H1 (cell line): ENCODE measurements around the gene PPM1L. TPM values are rescaled to one million over a fixed set of nuclear protein-coding genes. Genes with fewer than 3 reads are reported as not detected.

ENCODE experiments used
- CTCF ChIA-PET: fragments of 300-600 bp; sonication (Branson Sonifier 250); formaldehyde crosslinking; loops from one replicate; lab custom pipeline; 2021; ENCODE audit not compliant: partially characterized antibody; lab: Charles Lee
- POLR2A ChIA-PET: fragments of 300-600 bp; sonication (Branson Sonifier 250); formaldehyde crosslinking; loops from one replicate; lab custom pipeline; 2021; ENCODE audit warnings: inconsistent platforms; ENCODE audit not compliant: partially characterized antibody; lab: Charles Lee
- DNase-seq, 2 experiments: peaks; one replicate each; pipeline versions ENCODE4 v3.0.0 to v3.0.0-alpha.2; 2010 to 2022; ENCODE audit warnings: low spot score in 2 of 2, low read depth in 1 of 2, mixed read lengths in 1 of 2
- FAIRE-seq: peaks from 2 replicates; lab custom pipeline; 2011; peaks lifted over from hg19 to GRCh38; lab: Jason Lieb, UNC
- H2AFZ ChIP-seq: 2 replicates; pipeline ENCODE4 v1.8.1; 2012; ENCODE audit warnings: low read length, inconsistent platforms
- H2AK5ac ChIP-seq: 2 replicates; pipeline ENCODE4 v1.6.1; 2013; ENCODE audit warnings: low read depth, low read length
- H2BK120ac ChIP-seq: replicated peaks from 2 replicates; pipeline ENCODE3; 2013; ENCODE audit warnings: low read depth, low read length, inconsistent platforms
- H2BK12ac ChIP-seq: 2 replicates; pipeline ENCODE4 v1.6.1; 2013; ENCODE audit warnings: low read depth, low read length
- H2BK15ac ChIP-seq: 2 replicates; pipeline ENCODE4 v1.6.1; 2013; ENCODE audit warnings: low read length
- H2BK20ac ChIP-seq: 2 replicates; pipeline ENCODE4 v1.6.1; 2013; ENCODE audit warnings: low read length
- H2BK5ac ChIP-seq: 2 replicates; pipeline ENCODE4 v1.6.1; 2013; ENCODE audit warnings: low read depth, low read length
- H3K14ac ChIP-seq: 2 replicates; pipeline ENCODE4 v1.6.1; 2013; ENCODE audit warnings: inconsistent platforms; ENCODE audit not compliant: insufficient read length
- H3K18ac ChIP-seq: 2 replicates; pipeline ENCODE4 v1.6.1; 2013; ENCODE audit warnings: low read length; ENCODE audit errors: extremely low read depth
- H3K23ac ChIP-seq: 2 replicates; pipeline ENCODE4 v1.6.1; 2013; ENCODE audit warnings: inconsistent platforms; ENCODE audit not compliant: insufficient read length
- H3K23me2 ChIP-seq: 2 replicates; pipeline ENCODE4 v1.6.1; 2013; ENCODE audit warnings: low read depth, low read length
- H3K27ac ChIP-seq: 2 replicates; pipeline ENCODE4 v1.6.1; 2011; ENCODE audit warnings: low read depth, low read length, inconsistent platforms
- H3K27me3 ChIP-seq, 4 experiments: replicated peaks in 1 of 4; 1 replicate in 1 of 4; 2 replicates in 3 of 4; pipeline versions ENCODE4 v1.6.1 to v1.8.1; 2011 to 2013; ENCODE audit warnings: low read length in 3 of 4, mild to moderate bottlenecking in 3 of 4, inconsistent platforms in 2 of 4, mixed read lengths in 2 of 4, moderate library complexity in 1 of 4; ENCODE audit not compliant: control insufficient read depth in 3 of 4, insufficient read depth in 3 of 4; ENCODE audit errors: extremely low read depth in 1 of 4
- H3K36me3 ChIP-seq, 4 experiments: 2 replicates each; pipeline versions ENCODE4 v1.6.1 to v1.8.1; 2011 to 2013; ENCODE audit warnings: mild to moderate bottlenecking in 4 of 4, low read length in 3 of 4, moderate library complexity in 2 of 4, control low read depth in 1 of 4, inconsistent platforms in 1 of 4; ENCODE audit not compliant: insufficient read depth in 4 of 4, control insufficient read depth in 2 of 4
- H3K4ac ChIP-seq: replicated peaks from 2 replicates; pipeline ENCODE3; 2013; ENCODE audit warnings: low read length, low read depth, mixed read lengths, inconsistent platforms; ENCODE audit not compliant: insufficient read length
- H3K4me1 ChIP-seq, 4 experiments: replicated peaks in 1 of 4; 1 replicate in 1 of 4; 2 replicates in 3 of 4; pipeline versions ENCODE4 v1.6.1 to v1.8.1; 2011 to 2013; ENCODE audit warnings: low read length in 3 of 4, inconsistent platforms in 2 of 4, mixed read lengths in 1 of 4; ENCODE audit not compliant: insufficient read depth in 4 of 4, control insufficient read depth in 3 of 4
- H3K4me2 ChIP-seq, 2 experiments: 2 replicates each; pipeline versions ENCODE4 v1.6.1 to v1.8.1; 2011 to 2013; ENCODE audit warnings: low read depth in 2 of 2, low read length in 2 of 2, control low read depth in 1 of 2, inconsistent platforms in 1 of 2, mild to moderate bottlenecking in 1 of 2; ENCODE audit not compliant: insufficient read depth in 1 of 2
- H3K4me3 ChIP-seq, 4 experiments: fragments of 200-600, 300-600 bp in 1 of 4; sonication (generic), shearing (Covaris generic), sonication (Bioruptor Twin) in 1 of 4; 2 replicates each; pipeline versions ENCODE4 v1.5.1 to v1.8.1; 2011 to 2016; ENCODE audit warnings: low read length in 4 of 4, low read depth in 3 of 4, control low read depth in 2 of 4, inconsistent platforms in 2 of 4, mild to moderate bottlenecking in 2 of 4, mixed read lengths in 1 of 4, moderate library complexity in 1 of 4; ENCODE audit not compliant: insufficient read depth in 2 of 4; ENCODE audit errors: extremely low read depth in 1 of 4
- H3K56ac ChIP-seq: replicated peaks from 2 replicates; pipeline ENCODE3; 2013; ENCODE audit warnings: low read depth, mild to moderate bottlenecking, mixed read lengths, low read length, inconsistent platforms; ENCODE audit not compliant: insufficient read length
- H3K79me1 ChIP-seq: 2 replicates; pipeline ENCODE4 v1.6.1; 2013; ENCODE audit warnings: low read depth, low read length, control low read depth
- H3K79me2 ChIP-seq, 2 experiments: 2 replicates each; pipeline versions ENCODE4 v1.6.1 to v1.8.1; 2012 to 2013; ENCODE audit warnings: low read length in 2 of 2, mild to moderate bottlenecking in 2 of 2, inconsistent platforms in 1 of 2; ENCODE audit not compliant: insufficient read depth in 2 of 2, control insufficient read depth in 1 of 2
- H3K9ac ChIP-seq, 4 experiments: replicated peaks in 1 of 4; 1 replicate in 1 of 4; 2 replicates in 3 of 4; pipeline versions ENCODE4 v1.6.1 to v1.8.1; 2011 to 2013; ENCODE audit warnings: low read depth in 3 of 4, low read length in 3 of 4, control low read depth in 2 of 4, mild to moderate bottlenecking in 2 of 4, moderate library complexity in 2 of 4, inconsistent platforms in 1 of 4; ENCODE audit errors: extremely low read depth in 1 of 4
- H3K9me3 ChIP-seq, 2 experiments: 2 replicates each; pipeline versions ENCODE4 v1.6.1 to v1.8.1; 2012 to 2013; ENCODE audit warnings: mild to moderate bottlenecking in 2 of 2, moderate library complexity in 2 of 2, control low read depth in 1 of 2, inconsistent platforms in 1 of 2, low read depth in 1 of 2, low read length in 1 of 2, mixed read lengths in 1 of 2; ENCODE audit not compliant: insufficient read depth in 2 of 2
- H4K20me1 ChIP-seq, 2 experiments: replicated peaks in 1 of 2; 2 replicates each; pipeline versions ENCODE3 to v1.8.1; 2011 to 2013; ENCODE audit warnings: inconsistent platforms in 2 of 2, low read length in 2 of 2, mild to moderate bottlenecking in 1 of 2; ENCODE audit not compliant: insufficient read depth in 2 of 2, control insufficient read depth in 1 of 2
- H4K5ac ChIP-seq: 2 replicates; pipeline ENCODE4 v1.6.1; 2013; ENCODE audit warnings: low read length, low read depth, mixed read lengths, inconsistent platforms; ENCODE audit not compliant: insufficient read length
- H4K8ac ChIP-seq: 2 replicates; pipeline ENCODE4 v1.8.0; 2013; ENCODE audit warnings: mild to moderate bottlenecking, moderate library complexity, low read length, inconsistent platforms; ENCODE audit not compliant: insufficient read depth; ENCODE audit errors: extremely low read depth
- H4K91ac ChIP-seq: replicated peaks from 2 replicates; pipeline ENCODE3; 2013; ENCODE audit warnings: low read length, mixed read lengths, inconsistent platforms; ENCODE audit not compliant: insufficient read length
- ATF2 ChIP-seq: IDR thresholded peaks from 2 replicates; pipeline ENCODE4 v1.6.1; 2012; ENCODE audit warnings: low read length, inconsistent platforms
- BCL11A ChIP-seq, 2 experiments: IDR thresholded peaks; one replicate each; pipeline ENCODE4 v1.6.1; 2011; ENCODE audit warnings: low read depth in 2 of 2, low read length in 2 of 2, mild to moderate bottlenecking in 2 of 2
- CHD2 ChIP-seq: IDR thresholded peaks from 2 replicates; pipeline ENCODE4 v1.6.1; 2012; ENCODE audit warnings: low read length, improper control_type of control experiment
- CTBP2 ChIP-seq: IDR thresholded peaks from 2 replicates; pipeline ENCODE4 v1.7.0; 2011; ENCODE audit warnings: borderline replicate concordance, mild to moderate bottlenecking, moderate library complexity, mixed read lengths, low read length; ENCODE audit not compliant: insufficient read depth, insufficient read length
- EP300 ChIP-seq, 2 experiments: IDR thresholded peaks; 1 replicate in 1 of 2; 2 replicates in 1 of 2; pipeline ENCODE4 v1.6.1; 2011 to 2012; ENCODE audit warnings: low read depth in 2 of 2, low read length in 2 of 2, mild to moderate bottlenecking in 2 of 2, borderline replicate concordance in 1 of 2, inconsistent platforms in 1 of 2, moderate library complexity in 1 of 2
- SP1 ChIP-seq: IDR thresholded peaks from 2 replicates; pipeline ENCODE4 v1.6.1; 2011; ENCODE audit warnings: low read depth, low read length
- ZNF274 ChIP-seq: IDR thresholded peaks from 2 replicates; pipeline ENCODE4 v1.7.0; 2012; ENCODE audit warnings: low read length, borderline replicate concordance; ENCODE audit errors: extremely low read depth
- WGBS, 2 experiments: shearing (Covaris generic) in 1 of 2; methylation state at CpG; one replicate each; pipeline versions ENCODE4 v1.1.6 to v1.1.7; 2013 to 2015; ENCODE audit warnings: low lambda C conversion rate in 2 of 2, mixed read lengths in 2 of 2, inconsistent platforms in 1 of 2, low coverage in 1 of 2, missing lambda C conversion rate in 1 of 2; ENCODE audit not compliant: insufficient replicate concordance in 2 of 2, insufficient coverage in 1 of 2, insufficient read length in 1 of 2; ENCODE audit errors: extremely low coverage in 1 of 2, missing lambda C conversion rate in 1 of 2; 5-methylcytosine and 5-hydroxymethylcytosine counted together
- polyA plus RNA-seq, 7 experiments: library from polyadenylated mRNA; depleted of rRNA in 3 of 7; stranded (reverse) in 5 of 7; unstranded in 2 of 7; fragments of >200 nt in 5 of 7; fragments of 200-250 nt in 2 of 7; gene quantifications; 1 replicate in 5 of 7; 2 replicates in 1 of 7; 4 replicates in 1 of 7; pipeline versions ENCODE4 v1.2.1 to v1.2.3, GENCODE V29; 2011 to 2013; ENCODE audit warnings: missing spikeins in 2 of 7, mixed read lengths in 2 of 7
- total RNA-seq: library from RNA; stranded (reverse); fragmentation: NEBNext Ultra II Directional; extraction: Animal tissue kit (Norgen Biotek cat#: 25700); gene quantifications from 2 replicates; pipeline ENCODE4 v1.2.1, GENCODE V29; 2021

PPM1L gene
- total and polyA plus RNA-seq, 2 of the 8 experiments (the other 6 are each of a cell fraction or from before 2014, with no cell fraction given), result 2.8 to 18.1 TPM

GRCh38 chr3:160981217-160981938 is 225.3 kb downstream of the PPM1L start:
- Histone ChIP-seq H2BK15ac (no peak overlapping the region), H3K18ac (no peak overlapping the region), H3K27ac (no peak overlapping the region), H3K4me3 (no peak overlapping the region), H3K9me3 (peaks cover 5 to 10% of the 10 kb centered on the region in 2 experiments; a peak in 3 of 4 replicates), H4K91ac (no peak overlapping the region), H3K79me2 (no peaks in the 10 kb centered on the region), H3K36me3 (no peaks in the 10 kb centered on the region; a peak in 1 of 8 replicates), H3K27me3 (no peaks in the 10 kb centered on the region), H3K9ac (no peak overlapping the region), H4K8ac (no peak overlapping the region), H2BK12ac (no peak overlapping the region), H3K4me2 (no peak overlapping the region), H3K4me1 (no peaks in the 10 kb centered on the region; a peak in 1 of 7 replicates), H4K20me1 (no peaks in the 10 kb centered on the region), H2BK120ac (no peak overlapping the region), H2AFZ (no peak overlapping the region), H3K56ac (no peak overlapping the region), H4K5ac (no peak overlapping the region), H3K23me2 (no peaks in the 10 kb centered on the region), H3K23ac (no peak overlapping the region), H3K14ac (no peak overlapping the region), H3K79me1 (no peaks in the 10 kb centered on the region), H2BK20ac (no peak overlapping the region), H2AK5ac (no peak overlapping the region), H2BK5ac (no peak overlapping the region), H3K4ac (no peak overlapping the region)
- FAIRE-seq, result no peak
- POLR2A ChIA-PET, result no interaction called here
- 92% methylated on average over 3 of the region's 3 CpGs; no CpG with 5 or more reads in 1 of the 2 experiments for WGBS, 2 experiments
- CTCF ChIA-PET, result no interaction called here
- TF ChIP-seq ZNF274 (no peak), EP300 (IDR thresholded peaks at IDR 0.05; ENCODE audit: borderline replicate concordance in 1 of 2, low read depth in 2 of 2, low read length in 2 of 2) (no peak), SP1 (no peak), CHD2 (no peak), ATF2 (no peak), BCL11A (IDR thresholded peaks at IDR 0.05; ENCODE audit: low read depth in 2 of 2, low read length in 2 of 2) (no peak), CTBP2 (no peak)
- no peak for DNase-seq
